AML-193 (cell line): ENCODE measurements around the gene SUMF1.
"Not testable (repeated sequence)": the region's sequence is repeated elsewhere in the genome, so short reads cannot be mapped to it uniquely, and the experiment has no call there.

Experiments used
- DNase-seq, 2 experiments: peaks; one replicate each; lab custom pipeline; 2025; lab: John Stamatoyannopoulos, UW

Gene SUMF1

DNA sequence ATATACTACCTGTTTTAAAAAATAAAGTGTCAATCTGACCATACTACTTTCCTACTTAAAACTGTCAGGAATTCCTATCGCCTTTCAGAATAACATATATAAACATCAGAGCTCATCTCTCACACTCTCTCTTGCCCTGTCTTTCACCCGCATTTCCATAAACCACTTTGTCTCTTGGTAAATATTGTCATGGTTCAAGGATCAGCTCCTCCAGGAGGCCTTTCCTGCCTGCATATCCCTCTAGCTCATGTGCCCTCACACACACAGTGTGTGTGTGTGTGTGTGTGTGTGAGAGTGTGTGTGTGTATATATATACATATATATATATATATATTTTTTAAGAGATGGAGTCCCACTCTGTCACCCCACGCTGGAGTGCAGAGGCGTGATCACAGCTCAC lies 6.7 kb downstream of the SUMF1 start:
- DNase-seq: no peak

DNA sequence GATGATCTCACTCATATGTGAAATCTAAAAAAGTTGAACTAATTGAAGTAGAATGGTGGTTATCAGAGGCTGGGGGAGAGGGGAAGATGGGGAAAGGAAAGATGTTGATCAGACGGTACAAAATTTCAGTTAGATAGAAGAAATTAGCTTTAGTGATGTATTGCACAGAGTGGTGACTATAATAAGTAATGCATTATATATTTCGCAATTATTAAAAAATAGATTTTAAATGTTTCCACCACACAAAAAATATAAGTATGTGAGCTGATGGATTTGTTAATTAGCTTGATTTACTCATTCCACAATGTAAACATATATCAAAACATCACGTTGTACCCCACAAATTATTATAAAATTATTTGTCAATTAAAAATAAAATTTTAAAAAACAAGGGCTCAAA lies 8.1 kb downstream of the SUMF1 start:
- DNase-seq: no peak

DNA sequence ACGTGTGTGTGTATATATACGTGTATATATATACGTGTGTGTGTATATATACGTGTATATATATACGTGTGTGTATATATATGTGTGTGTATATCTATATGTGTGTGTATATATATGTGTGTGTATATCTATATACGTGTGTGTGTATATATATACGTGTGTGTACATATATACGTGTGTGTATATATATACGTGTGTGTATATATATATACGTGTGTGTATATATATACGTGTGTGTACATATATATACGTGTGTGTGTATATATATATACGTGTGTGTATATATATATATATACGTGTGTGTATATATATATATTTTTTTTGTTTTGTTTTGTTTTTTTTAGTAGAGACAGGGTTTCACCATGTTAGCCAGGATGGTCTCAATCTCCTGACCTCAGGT lies 10.3 kb downstream of the SUMF1 start:
- not testable (repeated sequence) for DNase-seq

DNA sequence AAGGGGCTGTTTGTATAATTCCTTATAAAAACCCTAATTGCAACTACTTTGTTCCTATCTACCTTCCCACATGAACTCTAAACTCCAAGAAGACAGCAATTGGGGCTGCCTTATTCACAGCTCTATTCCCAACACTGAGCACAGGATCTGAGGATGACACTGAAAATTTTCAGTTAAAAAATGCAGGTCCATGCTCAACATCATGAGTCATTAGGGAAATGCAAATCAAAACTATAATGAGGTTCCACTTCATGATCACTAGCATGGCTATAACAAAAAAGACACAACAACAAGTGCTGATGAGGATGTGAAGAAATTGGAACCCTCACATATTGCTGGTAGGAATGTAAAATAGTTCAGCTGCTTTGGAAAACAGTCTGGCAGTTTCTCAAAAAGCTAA lies 12.9 kb downstream of the SUMF1 start:
- DNase-seq: no peak

DNA sequence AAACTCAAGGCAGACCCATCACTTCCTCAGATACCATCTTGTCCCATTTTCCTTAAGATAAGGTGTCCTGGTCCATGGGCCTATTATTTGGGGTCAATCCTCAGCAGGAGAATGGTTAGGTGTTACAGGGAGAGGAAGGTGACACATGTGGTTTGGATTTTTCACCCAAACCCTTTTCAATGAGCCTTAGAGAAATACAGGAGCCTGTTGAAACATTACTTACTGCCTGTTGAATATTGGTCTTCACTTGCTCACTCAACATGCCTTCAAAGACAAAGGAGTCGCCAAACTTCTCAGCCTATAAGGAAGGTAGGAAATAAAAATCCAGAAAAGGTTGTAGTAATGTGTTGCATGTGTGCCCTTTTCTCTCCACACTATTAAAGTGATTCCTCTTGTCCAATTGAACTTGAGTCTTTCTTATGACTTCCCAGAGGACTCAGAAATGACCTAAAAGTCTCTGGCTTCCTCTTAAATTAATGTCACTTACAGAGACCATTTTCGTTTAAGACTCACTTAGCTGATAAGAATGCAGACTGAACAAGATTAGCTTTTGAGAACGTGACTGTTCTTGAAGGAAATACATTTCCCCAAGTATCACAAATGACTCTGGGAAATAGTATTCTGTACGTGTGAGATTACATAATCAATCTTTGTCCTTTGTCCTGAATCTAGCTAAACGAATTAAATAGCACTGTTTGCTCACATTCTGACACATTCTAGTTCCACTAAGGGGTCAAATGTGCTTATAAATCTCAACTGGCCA lies 17.8 kb downstream of the SUMF1 start:
- DNase-seq: no peak

DNA sequence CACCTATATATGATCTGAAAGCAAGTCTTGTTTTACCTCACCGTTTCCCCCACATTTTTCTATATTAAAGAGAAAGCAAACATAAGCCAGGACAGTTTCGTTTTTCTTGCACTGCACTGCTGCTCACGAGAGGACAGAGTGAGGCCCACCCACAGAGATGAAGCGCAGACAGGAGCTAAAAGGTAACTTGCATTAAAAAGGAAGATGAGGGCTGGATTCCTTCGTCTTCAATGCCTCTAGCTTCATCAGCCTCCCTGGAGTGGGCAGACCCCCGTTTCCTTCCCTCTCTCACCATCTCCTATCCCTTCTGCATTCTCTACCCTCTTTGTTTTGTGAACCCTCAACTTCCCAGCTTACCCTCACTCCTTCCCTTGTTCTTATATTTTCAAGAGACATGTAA lies 18.9 kb downstream of the SUMF1 start:
- no peak for DNase-seq

DNA sequence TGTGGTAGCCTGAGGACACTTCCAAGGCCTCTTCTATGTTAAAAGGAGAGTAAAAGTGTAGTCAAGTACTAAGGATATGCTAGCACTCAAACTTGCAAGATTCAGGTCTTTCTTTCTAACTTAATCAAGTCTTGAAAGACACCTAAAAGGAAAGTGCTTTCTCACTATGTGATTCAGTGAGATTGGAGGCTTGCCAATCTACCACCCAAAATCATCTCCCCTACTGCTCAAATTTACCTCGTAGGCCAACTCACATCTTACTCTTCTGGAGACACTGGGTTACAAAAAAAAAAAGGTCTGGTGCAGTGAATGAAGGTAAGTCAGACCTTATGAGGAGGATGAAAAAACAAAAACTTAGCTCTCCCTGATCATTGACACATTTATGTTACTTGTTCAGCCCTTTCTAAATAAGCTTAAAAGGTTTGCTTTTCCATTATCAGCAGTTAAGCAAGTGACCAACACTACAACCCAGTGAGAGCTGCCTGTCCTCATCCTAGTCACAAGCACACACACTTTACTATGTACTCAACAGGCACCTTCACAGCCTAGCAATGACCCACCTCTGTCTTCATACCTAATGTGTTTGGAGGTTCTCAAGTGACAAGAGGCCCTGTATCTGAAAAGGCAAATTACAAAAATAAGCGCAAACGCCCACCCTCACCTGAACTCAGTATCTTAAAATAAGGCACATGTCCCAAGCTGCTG lies 19.6 kb downstream of the SUMF1 start:
- DNase-seq: no peak

DNA sequence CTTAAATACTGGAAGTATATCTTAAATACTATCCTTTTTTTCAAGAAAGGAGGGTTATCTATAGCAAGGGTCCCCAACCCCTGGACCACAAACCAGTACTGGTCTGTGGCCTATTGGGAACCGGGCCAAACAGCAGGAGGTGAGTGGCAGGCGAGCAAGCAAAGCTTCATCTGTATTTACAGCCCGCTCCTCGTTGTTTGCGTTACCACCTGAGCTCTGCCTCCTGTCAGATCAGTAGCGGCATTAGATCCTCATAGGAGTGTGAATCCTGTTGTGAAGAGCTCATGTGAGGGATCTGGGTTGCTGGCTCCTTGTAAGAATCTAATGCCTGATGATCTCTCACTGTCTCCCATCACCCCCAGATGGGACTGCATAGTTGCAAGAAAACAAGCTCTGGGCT lies 26.1 kb downstream of the SUMF1 start:
- DNase-seq: no peak

DNA sequence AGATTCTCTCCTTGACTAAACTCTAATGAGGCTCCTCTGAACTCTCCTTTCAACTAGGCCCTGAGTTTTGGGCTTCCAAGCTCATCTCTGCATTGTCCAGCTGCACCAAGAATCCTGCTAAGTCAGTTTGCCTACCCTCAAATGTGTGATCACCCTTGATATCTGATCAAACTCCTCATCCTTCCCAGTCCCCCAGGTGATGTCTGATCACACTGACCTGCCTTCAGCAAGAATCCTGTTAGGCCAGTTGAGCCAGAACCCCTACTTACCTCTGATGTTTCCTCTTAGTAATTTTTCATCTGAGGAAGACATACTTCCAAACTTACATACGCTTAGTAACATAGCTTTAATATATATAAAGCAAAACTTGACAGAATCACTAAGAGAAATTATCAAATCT lies 28.8 kb downstream of the SUMF1 start:
- DNase-seq: no peak

DNA sequence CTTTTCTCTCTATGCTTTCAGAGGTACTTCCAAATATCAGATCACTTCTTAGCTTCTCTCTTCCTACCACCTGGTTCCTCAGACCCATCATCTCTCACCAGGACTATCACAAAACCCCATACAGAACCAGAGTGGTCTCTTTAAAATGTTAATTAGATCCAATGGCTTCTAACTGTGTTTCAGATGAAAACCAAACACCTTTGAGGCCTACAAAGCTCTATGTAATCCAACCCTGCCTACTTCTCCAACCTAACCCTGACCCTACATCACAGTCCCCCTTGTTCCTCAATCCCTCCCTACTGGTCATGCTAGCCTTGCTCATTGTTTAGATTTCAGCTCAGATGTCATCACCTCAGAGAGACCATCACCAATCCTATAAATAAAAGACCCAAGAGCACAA lies 34.8 kb downstream of the SUMF1 start:
- DNase-seq: no peak

DNA sequence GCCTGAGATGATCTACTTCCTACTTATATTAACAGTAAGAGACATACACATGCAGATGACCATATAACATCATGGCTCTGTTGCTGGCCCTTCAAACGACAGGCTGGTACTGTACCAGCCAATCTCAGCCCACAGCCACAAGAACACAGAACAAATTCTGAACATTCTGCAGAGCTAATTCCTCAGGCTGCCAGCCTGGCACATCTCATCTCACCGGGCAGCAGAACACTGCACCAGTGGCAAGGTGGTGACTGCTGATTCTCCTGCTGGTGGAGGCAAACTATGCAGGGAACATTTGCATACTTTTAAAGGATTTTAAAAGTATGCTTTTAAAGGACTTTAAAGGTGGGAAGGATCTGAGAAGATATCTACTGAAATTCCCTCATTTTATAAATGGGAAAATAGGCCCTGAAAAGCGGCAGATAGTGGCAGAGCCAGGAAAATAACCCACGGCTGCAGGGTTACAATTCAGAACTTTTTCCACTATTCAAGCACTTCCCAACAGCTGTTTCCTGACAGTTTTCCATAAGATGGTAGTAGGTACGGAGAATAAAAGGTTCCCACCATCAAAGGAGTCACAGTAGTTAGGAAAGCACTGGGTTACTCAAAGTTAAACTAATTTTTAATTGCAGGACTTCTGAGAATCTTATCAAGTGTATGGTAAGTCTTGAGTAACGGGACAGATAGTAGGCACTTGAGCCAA lies 37.3 kb downstream of the SUMF1 start:
- DNase-seq: no peak

DNA sequence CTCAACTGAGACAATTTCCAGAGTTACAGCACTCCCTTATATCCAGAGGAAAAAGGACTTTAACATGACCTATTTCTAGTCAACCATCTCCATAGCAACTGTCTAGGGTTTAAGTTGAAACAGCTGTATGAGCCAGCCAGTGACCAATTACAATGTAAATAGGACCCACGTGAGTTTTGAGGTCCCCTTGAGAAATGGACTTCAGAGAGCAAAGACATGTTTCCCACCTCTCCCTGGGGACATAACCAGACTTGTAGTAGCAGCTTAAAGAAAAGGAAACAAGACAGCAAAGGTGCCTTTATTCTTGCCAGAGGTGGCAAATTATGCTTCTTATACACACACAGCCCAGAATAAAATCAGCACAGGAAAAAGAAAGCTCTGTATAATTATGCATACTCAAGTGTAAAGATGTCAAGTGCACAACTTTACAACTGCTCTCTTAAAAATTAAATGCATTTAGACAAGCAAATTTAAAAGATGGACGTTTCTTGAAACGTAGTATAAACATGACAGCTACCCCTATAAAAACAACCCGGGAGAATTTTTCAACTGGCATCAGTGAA lies 40.2 kb downstream of the SUMF1 start:
- peak in 1 of 2 experiments; percentile 10 for DNase-seq

DNA sequence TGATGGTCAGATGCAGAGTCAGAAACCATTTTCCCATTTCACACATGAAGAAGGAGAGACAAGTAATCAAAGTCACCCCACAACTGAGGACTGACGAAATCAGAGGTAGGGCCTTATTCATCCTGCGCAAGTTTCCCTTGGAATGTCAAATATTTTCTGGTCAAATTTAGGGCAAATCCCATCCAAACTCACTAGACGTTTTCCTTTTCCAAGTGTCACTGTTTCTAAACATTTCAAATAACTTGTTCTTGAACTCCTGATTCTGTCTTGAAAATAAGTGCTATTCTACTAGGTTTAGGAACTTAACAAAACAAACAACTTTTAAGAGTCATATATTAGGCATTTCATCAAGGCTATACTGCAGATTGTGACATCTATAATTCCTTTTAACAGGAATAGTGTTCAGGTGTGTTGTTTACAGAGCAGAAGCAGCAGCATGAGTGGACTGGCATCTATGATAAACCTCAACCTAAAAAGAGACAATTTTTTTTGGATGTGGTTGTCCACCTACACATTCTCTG lies 40.7 kb downstream of the SUMF1 start:
- no peak for DNase-seq

DNA sequence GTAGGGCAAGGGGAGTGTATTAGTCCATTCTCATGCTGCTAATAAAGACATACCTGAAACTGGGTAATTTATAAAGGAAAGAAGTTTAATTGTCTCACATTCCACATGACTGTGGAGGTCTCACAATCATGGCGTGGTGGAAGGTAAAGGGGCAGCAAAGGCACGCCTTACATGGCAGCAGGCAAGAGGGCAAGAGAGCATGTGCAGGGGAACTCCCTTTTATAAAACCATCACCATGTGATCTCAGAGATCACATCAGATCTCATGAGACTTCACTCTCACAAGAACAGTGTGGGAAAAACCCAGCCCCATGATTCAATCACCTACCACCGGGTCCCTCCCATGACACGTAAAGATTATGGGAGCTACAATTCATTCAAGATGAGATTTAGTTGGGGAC lies 41.4 kb downstream of the SUMF1 start:
- no peak for DNase-seq

DNA sequence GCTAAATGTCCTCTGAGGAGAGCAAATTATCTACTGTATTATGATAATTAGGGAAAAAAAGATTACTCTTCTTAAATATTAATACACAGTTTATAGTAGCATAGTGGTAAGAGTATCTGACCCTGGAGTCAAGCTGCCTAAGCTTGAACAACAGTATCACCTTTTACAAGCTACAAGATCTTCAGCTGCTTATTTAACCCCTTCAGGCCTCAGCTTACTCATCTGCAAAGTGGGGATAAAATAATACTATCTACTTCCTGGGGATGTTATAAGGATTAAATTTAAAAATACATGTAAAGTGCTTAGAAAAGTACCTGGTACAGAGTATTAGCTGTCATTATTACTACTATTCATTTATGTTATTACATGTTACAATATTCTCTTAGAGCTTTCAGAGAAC lies 42.0 kb downstream of the SUMF1 start:
- DNase-seq: no peak

DNA sequence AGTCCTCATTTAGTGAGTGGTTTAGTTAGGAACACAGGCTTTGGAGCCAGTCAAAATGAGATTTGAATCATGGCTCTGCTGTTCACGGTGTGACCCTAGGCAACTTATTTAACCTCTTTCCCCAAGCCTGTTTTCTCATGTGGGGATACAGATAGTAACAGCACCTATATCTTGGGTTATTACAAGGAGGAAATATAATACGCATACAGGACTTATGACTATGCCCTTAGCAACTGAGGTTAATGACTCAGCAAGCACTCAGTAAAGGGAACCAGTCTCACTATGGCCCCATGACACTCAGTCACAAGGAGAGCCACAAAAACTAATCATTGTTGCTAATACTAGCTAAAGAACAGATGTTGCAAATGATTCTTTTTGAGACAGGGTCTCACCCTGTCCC lies 45.9 kb downstream of the SUMF1 start:
- DNase-seq: peak; percentile 83 to 85

DNA sequence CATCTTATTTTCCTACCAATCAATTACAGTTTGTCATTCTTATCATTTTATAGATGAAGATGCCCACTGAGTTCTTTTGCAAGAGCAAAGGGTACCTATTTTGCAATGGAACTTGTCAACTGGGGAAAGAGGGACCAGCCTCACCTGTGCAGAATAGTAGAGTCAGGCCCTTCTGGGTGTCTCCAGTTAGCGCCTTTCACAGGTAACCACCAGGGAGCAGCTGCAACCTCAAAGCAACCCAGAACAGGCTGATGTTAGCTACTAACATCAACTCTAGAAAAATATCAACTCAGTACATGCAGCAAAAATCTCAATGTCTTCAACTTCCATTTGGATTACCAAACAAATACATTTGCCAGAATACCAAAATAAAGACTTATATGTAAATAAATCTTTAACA lies 47.1 kb downstream of the SUMF1 start:
- no peak for DNase-seq

DNA sequence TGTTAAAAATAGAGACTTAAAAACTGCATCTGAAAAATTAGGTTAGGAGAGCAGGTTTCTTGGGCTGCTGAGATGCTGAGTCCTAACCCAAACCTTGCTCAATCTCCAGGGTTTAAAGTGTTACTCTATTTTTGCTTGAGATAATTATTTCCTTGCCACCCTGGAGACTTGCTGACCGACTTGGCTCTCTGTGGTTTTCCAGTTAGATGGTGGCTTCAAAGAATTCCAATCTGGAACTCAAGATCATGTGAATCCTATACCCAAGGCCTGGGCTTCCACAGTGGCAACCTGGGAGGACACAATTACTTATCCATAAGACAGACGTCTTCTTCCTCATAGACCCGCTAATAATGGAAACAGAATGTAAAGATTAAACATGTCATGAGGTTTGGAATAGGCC lies 47.7 kb downstream of the SUMF1 start:
- no peak for DNase-seq

DNA sequence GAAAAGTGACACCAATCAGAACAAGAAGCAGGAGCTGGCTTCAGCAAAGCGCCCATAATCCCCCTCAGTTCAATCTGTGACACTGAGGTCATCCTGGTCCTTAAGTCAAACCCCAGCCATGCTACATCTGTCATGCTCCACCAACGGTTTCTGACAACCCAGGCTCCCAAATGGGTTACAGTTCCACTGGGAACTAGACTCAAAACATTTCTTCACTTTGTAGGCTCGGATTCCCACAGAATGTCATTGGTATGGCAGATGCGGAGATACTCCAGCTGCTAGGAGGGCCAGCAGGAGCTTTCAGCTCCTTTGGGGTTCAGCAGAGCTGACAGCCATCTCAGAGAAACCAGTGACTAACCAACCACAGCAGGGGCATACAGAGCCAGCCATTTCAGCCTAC lies 48.9 kb downstream of the SUMF1 start:
- DNase-seq: no peak

DNA sequence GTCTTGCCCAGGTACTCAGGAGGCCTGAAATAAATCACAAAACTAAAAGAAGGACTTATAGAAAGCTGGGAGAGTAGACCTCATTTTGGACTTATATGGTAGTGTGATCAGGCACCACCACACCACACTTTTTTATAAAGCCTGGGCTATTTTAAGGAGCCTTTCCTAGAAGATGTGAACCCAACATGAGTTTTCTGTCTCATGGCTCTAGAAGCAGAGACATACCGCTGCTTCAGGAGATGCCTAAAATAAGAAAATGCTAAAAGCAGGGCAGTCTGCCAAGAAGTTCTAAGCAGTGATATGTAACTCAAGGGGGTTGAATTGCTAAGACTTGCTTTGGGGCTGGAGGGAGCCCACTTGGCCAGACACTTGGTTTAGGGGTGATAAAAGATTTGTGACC lies 49.6 kb downstream of the SUMF1 start:
- DNase-seq: no peak

DNA sequence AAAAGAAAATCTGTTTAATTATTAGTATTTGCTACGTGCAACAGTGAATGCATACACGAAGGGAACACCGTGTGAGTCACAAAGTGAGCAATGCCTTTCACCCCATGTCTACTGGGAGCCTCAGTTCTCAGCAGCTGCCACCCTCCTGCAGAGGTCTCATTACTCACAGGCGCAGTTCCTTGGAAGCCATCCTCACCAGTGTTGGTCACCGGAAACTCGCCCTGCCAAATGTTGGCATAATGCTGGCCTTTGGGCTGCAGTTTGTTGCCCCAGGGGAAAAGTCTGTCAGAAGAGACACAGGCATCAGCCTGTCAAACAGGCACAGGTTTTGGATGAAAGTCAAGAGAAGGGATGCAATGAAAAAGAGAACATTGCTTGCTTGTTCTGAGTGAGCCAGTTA lies 50.1 kb downstream of the SUMF1 start:
- no peak for DNase-seq

DNA sequence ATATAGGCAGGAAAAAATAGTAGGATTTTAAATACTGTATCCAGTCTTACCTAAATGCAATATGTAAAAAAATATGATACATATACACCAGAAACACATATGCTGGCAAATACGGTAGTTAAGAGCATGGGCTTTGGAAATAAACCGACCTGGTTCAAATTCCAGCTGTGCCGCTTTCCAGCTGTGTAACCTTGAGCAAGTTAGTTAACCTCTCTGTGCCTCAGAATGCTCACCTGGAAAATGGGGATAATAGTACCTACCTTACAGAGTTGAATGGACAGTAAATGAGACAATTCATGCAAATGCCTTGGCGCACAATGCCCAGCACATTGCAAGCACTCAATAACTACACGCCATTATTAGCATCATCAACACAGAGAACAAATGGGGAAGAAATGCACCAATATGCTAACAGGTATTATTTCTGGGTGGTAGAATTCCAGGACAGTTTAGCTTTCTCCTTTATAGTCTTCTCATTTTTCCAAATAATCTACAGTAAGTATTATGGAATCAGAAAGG lies 50.6 kb downstream of the SUMF1 start:
- DNase-seq: no peak
